KOPT-K1 (cell line): ENCODE measurements around the gene UBE4B.
A peak's percentile ranks its signal among the peaks of the same experiment; 100 is the strongest.

Source experiments
- H3K27ac ChIP-seq: fragments of 200-600 bp; sonication (generic); 2 replicates; pipeline ENCODE4 v1.5.1; 2016; ENCODE audit warnings: antibody characterized with exemption, mild to moderate bottlenecking, low read depth, low read length; ENCODE audit not compliant: poor library complexity, severe bottlenecking
- H3K36me3 ChIP-seq: fragments of 200-600 bp; sonication (generic); 2 replicates; pipeline ENCODE4 v1.5.1; 2017; ENCODE audit warnings: antibody characterized with exemption, mild to moderate bottlenecking, low read length, moderate library complexity; ENCODE audit not compliant: insufficient read depth
- H3K9me3 ChIP-seq: fragments of 200-600 bp; sonication (generic); 2 replicates; pipeline ENCODE4 v1.5.1; 2017; ENCODE audit warnings: antibody characterized with exemption, low read length, mild to moderate bottlenecking; ENCODE audit not compliant: insufficient read depth, poor library complexity, severe bottlenecking

The UBE4B gene

DNA sequence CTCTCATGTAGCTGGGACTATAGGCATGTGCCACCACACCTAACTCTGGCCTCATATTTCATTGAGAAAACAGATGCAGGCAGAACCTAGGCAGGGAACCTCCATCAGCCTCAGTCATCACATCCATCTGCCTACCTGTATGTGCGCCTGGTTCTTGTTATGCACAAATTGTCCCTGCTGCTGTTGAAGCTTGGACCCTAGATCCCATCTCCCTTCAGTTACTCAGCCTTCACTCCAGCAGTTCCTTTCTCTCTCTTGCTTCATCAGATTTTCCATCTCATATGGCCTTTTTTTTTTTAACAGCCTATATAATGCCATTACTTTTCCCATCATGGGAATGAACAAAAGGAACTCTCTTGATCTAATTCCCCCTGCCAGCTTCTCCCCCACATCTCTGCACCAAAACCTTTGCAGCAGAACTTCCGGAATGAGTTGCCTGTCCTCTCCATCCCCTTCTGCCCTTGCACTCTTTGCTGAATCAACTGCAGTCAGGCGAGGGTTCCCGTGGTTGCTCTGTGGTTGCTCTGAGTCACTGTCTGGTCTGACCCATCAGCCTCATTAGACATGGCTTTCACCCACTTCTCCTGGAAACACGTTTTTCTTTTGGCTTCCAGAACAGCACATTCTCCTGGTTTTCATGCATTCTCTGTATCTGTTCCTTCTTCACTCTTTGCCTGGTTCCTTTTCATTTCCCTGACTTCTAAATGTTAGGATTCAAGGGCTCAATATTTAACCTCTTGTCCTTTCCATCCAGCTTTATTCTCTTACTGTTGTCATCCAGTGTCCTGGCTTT lies 41.5 kb downstream of the UBE4B start:
- H3K27ac ChIP-seq = peak overlapping the region; percentile 14
- peaks cover 7% of the 10 kb centered on the region; the same call in 1 of the 2 replicates for H3K36me3 ChIP-seq
- H3K9me3 ChIP-seq = no peaks in the 10 kb centered on the region

DNA sequence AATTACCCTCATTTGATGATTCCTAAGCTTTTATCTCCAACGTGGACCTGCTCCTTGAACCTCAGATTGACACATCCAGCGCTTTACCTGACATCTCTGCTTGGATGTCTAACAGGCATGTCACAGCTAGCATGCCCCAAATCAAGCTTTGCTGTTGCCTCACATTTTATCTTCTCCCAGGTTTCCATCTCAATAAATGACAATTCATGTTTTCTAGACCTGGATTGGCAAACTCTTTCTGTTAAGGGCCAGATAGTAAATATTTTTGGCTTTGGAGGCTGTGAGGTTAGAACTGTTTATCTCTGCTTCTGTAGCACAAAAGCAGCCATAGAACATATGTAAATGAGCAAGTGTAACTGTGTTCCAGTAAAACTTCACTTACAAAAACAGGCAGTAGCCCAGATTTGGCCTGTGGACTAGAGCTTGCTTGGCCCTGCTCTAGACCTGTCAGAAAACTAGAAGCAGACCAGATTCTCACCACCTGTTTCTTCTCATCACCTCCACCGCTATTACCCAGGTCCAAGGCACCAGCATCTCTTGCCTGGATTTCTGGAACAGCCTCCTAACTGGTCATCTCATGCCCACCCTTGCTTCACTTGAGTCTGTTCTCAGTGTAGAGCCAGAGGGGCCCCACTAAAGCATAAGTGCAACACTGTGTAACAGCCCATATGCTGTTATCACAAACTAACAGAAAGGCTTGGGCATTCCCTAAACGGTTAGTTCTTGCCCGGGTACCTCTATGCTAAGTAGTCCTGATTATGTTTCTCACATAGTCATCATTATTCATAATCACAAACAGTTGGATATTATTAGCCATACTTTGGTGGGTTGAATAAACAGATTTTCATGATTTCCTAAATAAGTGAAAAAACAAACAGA lies 42.3 kb downstream of the UBE4B start:
- H3K9me3 ChIP-seq = no peaks in the 10 kb centered on the region
- peaks cover 12% of the 10 kb centered on the region for H3K36me3 ChIP-seq
- H3K27ac ChIP-seq = peak overlapping the region; percentile 14

DNA sequence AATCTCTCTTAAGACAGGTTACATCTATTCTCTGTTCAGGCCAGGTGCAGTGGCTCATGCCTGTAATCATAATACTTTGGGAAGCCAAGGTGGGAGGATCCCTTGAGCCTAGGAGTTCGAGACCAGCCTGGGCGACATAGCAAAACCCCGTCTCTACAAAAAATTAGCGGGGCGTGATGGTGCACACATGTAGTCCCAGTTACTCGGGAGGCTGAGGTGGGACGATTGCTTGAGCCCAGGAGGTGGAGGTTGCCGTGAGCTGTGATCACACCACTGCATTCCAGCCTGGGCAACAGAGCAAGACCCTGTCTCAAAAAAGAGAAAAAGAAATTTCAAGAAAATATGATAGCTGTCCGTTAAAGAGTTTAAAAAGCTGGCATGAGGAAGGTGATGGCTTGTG lies 43.0 kb downstream of the UBE4B start:
- no peaks in the 10 kb centered on the region for H3K9me3 ChIP-seq
- H3K27ac ChIP-seq = no peak overlapping the region
- H3K36me3 ChIP-seq = peaks cover 17% of the 10 kb centered on the region

DNA sequence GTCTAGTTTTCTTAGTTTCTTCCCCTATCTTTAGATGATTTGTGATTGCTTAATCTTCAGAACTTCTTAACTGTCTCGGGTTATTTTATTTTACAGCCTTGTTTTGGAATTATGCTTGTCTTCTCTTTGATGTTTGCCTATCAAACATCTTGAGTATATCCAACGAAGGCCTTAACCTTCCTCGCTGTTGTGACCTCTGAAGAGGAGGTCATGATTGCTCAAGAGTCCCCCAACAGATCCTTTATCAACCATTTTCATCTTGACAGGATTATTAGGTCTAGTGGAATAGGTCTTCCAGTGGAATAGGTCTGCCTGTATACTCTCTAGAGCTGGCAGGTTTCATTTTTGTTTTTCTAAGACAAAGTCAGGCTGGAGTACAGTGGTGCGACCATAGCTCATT lies 45.7 kb downstream of the UBE4B start:
- H3K36me3 ChIP-seq = peaks cover 18% of the 10 kb centered on the region
- no peak overlapping the region for H3K27ac ChIP-seq
- H3K9me3 ChIP-seq = no peaks in the 10 kb centered on the region

DNA sequence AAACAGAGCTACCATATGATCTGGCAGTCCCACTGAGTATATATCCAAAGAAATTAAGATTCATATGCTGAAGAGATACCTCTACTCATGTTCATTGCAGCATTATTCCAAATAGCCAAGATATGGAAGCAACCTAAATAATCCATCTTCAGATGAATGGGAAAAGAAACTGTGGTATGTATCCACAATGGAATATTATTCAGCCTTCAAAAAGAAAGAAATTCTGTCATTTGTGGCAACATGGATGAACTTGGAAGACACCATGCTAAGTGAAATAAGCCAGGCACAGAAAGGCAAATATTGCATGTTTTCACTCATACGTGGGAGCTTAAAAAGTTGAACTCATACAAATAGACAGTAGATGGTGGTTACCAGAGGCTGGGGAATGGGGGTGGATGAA lies 47.8 kb downstream of the UBE4B start:
- H3K27ac ChIP-seq = no peak overlapping the region
- peaks cover 18% of the 10 kb centered on the region for H3K36me3 ChIP-seq
- H3K9me3 ChIP-seq = no peaks in the 10 kb centered on the region

DNA sequence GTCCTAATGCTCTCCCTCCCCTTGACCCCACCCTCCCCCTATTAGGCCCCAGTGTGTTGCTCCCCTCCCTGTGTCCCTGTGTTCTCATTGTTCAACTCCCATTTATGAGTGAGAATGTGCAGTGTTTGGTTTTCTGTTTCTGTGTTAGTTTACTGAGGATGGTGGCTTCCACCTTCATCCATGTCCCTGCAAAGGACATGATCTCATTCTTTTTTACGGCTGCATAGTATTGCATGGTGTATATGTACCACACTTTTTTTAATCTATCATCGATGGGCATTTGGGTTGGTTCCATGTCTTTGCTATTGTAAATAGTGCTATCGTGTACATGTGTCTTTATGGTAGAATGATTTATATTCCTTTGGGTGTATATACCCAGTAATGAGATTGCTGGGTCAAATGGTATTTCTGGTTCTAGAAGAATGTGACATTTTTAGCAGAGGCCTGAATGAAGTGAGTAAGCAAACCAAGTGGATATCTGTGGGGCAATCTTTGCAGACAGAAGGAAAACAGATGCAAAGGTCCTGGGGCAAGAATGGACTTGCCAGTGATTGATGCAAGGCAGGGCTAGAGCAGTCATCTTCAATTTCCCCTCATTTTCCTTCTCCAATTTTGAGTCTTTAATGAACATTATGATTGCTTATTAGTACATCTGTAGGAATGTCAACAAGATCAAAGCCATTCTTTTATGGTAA lies 50.2 kb downstream of the UBE4B start:
- Histone ChIP-seq H3K9me3 (no peaks in the 10 kb centered on the region), H3K27ac (no peak overlapping the region), H3K36me3 (peaks cover 15% of the 10 kb centered on the region)

DNA sequence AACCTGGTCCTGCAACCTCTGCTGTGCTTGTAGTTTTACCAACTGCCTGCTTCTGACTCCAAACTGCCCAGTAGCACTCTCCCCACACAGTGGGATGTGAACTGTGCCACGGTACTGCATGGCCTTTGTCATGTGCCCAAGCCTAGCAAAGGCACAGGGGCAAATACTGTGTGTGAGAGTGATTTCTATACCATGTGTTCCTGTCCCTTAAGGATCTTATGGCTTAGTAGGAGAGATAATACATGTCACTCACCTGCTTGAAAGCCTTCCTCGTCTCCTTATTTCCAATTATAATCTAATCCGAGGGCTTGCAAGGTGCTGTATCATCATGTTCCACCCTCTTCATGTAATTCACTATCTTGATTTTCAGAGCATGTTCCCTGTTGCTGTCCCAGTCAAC lies 51.3 kb downstream of the UBE4B start:
- H3K27ac ChIP-seq = no peak overlapping the region
- no peaks in the 10 kb centered on the region for H3K9me3 ChIP-seq
- peaks cover 15% of the 10 kb centered on the region for H3K36me3 ChIP-seq

DNA sequence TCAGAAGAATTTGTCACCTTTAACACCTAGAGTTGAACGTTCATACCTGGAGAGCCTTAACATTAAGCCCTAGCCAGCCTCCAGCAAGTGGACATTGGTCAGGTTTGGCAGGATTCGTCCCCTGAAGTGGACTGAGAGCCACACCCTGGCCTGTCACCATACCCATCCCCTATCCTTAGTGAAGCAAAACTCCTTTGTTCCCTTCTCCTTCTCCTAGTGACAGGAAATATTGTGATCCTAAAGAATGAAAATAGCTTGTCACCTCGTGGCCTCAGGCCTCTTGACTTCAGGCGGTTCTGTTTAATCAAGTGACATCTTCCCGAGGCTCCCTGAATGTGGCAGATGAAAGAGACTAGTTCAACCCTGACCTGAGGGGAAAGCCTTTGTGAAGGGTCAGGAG lies 52.3 kb downstream of the UBE4B start:
- Histone ChIP-seq H3K9me3 (no peaks in the 10 kb centered on the region), H3K27ac (no peak overlapping the region), H3K36me3 (peaks cover 11% of the 10 kb centered on the region)

DNA sequence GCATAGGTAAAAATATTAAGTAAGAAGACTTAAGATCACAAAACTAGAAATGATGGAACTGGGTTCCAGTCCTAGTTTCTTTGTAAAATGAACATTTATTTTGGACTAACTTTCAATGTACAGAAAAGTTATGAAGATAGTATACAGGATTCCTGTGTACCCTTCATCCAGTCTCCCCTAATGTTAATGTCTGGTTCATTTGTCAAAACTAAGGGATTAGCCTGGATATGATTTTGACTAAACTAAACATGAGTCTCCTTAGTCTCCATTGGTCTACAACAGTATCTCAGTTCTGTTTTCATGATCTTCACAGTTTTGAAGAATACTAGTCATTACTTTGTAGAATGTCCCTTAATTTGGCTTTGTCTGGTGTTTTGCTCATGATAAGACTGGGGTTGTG lies 54.5 kb downstream of the UBE4B start:
- peaks cover 4% of the 10 kb centered on the region; the same call in 1 of the 2 replicates for H3K36me3 ChIP-seq
- H3K27ac ChIP-seq = no peak overlapping the region
- no peaks in the 10 kb centered on the region for H3K9me3 ChIP-seq

DNA sequence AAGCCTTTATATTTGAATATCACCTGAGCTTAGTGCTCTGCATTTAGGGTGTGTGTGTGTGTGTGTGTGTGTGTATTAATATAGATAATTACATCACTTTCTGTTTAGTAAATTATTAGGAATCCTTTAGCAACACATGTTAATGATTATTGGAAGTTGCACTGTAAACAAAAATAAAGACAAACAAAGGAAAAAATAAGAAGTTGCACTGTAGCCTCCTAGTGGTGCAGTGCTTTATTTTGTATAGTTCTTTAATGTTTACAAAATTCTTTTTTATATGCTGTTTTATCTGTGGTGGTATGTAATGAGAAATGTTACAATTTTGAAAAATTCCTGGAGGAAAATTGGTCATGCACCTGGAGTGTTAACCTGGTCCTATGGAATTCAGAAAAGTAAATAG lies 69.2 kb downstream of the UBE4B start:
- Histone ChIP-seq H3K27ac (no peak overlapping the region), H3K9me3 (no peaks in the 10 kb centered on the region), H3K36me3 (peaks cover 46% of the 10 kb centered on the region)

DNA sequence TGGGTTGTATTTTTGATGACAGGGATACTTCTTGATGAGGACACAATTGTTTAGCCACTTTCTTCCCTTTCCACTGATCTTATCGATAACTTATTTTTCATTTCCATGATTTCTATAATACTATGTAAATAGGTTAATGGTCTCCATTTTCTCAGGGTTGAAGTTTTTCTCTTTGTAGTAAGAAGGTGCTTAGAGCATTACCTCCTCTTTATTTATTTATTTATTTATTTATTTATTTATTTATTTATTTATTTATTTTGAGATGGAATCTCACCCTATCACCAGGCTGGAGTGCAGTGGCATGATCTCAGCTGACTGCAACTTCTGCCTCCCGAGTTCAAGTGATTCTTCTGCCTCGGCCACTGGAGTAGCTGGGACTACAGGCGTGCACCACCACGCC lies 70.4 kb downstream of the UBE4B start:
- H3K36me3 ChIP-seq = peaks cover 58% of the 10 kb centered on the region
- H3K27ac ChIP-seq = no peak overlapping the region
- H3K9me3 ChIP-seq = no peaks in the 10 kb centered on the region

DNA sequence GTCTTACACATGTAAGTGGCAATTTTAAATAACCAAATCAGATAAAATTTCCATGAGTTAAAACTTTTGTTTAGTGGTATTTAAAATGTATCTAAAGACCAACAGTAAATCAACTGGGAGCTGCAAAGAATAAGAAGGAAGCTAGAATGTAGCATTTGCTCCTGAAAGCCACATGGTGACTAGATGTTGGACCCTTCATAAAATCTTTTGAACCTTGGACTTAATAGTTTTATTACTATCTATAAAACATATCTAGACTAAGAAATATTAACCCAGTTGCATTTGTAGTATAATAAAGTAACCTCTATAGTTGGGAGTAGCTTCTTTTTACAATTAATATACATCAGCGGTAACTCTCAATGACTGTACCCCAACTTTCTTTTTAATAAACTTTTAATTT lies 72.1 kb downstream of the UBE4B start:
- H3K9me3 ChIP-seq = no peaks in the 10 kb centered on the region
- H3K36me3 ChIP-seq = peaks cover 72% of the 10 kb centered on the region

DNA sequence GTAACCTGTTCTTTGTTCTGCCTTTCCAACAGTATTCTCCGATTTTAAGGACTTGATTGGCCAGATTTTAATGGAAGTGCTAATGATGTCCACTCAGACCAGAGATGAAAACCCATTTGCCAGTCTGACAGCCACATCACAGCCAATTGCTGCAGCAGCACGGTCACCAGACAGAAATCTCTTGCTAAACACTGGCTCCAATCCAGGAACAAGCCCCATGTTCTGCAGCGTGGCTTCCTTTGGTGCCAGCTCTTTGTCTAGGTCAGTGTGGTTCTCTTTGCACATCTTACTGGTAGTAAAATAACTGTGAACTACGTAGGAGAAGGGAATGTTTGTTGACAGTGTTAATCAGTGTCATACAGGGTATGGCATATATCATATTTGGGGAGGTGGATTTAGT lies 72.7 kb downstream of the UBE4B start:
- Histone ChIP-seq H3K36me3 (peaks cover 73% of the 10 kb centered on the region), H3K9me3 (no peaks in the 10 kb centered on the region), H3K27ac (no peak overlapping the region)

More for the DNA sequence above, 72.1 kb downstream of the UBE4B start:
- no peak overlapping the region for H3K27ac ChIP-seq

DNA sequence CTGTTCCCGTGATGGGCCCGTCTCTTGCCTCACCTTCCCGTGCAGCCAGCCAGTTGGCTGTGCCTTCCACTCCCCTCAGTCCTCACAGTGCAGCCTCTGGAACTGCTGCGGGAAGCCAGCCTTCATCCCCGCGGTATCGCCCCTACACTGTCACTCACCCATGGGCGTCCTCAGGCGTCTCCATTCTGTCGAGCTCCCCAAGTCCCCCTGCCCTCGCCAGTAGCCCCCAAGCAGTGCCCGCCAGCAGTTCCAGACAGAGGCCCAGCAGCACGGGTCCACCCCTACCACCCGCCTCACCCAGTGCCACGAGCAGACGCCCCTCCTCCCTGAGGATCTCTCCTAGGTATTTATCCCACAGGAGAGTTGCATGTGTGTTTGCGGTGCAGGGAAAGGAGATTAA lies 73.5 kb downstream of the UBE4B start:
- Histone ChIP-seq H3K36me3 (peaks cover 76% of the 10 kb centered on the region), H3K27ac (no peak overlapping the region), H3K9me3 (no peaks in the 10 kb centered on the region)
